ENCODE results near the gene NDUFAF3.

The NDUFAF3 gene, protein sequence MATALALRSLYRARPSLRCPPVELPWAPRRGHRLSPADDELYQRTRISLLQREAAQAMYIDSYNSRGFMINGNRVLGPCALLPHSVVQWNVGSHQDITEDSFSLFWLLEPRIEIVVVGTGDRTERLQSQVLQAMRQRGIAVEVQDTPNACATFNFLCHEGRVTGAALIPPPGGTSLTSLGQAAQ

DNA sequence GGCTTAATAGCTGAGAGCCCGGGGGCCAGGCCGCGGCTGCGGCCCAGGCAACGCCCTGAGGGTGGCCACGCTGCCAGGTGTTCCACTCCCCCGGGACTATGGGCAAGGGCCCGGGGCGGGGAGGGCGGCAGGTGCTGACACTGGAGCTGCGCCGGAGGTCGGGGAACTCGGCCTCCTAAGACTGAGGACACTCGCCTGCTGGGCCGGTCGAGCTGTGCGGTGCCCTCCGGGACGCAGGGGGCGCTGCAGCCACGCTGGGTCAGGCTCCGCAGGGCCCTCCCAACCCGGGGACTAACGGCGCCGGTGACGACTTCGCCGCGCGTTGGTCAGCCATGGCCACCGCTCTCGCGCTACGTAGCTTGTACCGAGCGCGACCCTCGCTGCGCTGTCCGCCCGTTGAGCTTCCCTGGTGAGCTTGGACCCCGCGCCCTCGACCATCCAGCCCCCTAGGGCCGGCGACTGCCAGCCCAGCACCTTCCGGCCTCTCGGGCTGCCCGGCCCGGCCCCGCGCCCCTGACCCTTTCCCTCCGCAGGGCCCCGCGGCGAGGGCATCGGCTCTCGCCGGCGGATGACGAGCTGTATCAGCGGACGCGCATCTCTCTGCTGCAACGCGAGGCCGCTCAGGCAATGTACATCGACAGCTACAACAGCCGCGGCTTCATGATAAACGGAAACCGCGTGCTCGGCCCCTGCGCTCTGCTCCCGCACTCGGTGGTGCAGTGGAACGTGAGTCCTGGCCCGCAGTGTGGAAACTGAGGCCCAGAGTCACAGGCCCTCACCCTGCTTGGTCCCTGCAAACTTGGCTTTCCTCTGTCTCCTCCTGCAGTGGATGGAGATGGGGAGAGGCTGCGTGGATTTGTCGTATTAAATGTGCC lies at the start of gene NDUFAF3:
Gene NDUFAF3 (plus strand): TSS at position 309 of the 875 bp plus-strand sequence. CDS start 24 bp downstream, at position 333.
- peak; percentile 90 for DNase-seq (ENCODE audit: low spot score)

DNA sequence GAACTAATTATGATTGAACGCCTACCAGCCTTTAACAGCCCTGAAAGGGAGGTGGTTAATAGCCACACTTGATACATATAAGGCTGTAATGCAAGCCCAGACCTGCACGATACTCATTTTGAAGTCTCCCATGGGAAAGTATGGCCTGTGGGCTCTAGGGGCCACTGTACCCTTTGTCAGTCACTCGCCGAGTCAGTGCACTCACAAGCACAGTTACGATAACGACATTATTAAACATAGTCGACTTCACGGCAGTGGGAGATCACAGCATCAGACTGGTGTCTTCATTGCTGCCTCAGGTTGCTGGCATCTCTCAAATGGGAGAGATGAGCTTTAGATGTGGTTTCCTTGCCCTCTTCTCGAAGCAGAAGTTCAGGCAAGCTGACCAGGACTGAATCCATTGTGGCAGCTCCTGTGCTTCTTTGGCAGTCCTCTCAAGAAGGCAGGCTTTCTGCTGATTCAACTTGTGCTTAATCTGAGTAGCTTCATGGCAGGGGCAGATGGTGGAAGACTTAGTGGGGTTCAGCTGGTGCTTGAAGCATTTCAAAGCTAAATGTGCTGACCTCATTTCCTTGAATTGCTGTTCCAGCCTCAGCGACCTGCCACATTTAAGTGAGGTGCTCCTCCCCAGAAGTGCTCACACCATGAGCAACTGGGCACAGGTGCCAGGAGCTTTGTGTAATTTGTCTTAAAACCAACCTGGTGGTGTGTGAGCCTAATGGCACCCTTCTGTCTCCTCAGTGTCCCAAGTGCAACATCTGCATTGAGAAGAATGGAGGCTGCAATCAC lies 47.7 kb upstream of the NDUFAF3 start:
- no peak for DNase-seq (ENCODE audit: low spot score)

DNA sequence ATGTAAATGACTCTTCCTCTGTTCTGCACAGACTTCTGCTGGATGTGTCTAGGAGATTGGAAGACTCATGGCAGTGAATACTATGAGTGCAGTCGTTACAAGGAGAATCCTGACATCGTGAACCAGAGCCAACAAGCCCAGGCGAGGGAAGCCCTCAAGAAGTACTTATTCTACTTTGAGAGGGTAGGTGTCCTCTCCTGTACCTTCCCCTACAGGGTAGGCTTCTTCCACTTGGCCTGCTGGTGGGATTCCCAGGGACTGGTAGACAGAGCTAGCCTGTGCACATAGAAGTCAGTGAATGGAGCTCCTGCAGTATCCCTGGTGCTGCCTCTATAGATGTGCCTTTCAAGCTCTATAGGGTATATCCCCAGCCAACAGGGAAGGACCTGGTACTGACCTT lies 42.5 kb upstream of the NDUFAF3 start:
- no peak for DNase-seq (ENCODE audit: low spot score)

DNA sequence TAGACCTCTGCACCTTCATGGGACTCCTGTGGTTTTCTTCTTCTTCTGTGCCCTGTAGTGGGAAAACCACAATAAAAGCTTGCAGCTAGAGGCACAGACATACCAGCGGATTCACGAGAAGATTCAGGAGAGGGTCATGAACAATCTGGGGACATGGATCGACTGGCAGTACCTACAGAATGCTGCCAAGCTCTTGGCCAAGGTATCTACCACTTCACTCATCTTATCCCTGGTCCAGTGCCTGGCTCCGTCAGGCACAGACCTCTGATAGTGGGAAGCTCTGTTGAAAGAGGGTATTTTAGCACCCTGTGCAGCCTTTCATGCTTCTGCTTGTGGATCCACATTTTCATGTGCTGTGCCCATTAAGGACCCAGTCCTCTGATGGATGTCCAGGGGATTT lies 41.6 kb upstream of the NDUFAF3 start:
- DNase-seq (ENCODE audit: low spot score), result no peak

DNA sequence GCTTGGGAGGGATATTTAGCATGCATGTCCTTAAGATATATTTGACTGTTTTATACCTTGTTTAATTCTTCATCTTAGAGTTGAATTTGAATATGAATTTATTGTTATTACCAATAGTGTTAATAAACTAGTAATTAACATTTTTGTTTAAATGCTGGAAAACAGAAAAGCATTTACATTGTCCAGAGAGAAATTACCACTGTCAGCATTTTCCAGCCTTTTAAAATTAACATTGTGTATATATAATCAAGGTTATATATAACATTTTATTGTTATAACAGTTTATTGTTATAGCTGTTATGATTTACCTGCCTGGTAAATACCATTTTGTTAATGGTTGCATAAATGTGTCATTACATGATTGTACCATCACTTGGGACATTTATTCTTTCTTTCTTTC lies 39.9 kb upstream of the NDUFAF3 start:
- no peak for DNase-seq (ENCODE audit: low spot score)

DNA sequence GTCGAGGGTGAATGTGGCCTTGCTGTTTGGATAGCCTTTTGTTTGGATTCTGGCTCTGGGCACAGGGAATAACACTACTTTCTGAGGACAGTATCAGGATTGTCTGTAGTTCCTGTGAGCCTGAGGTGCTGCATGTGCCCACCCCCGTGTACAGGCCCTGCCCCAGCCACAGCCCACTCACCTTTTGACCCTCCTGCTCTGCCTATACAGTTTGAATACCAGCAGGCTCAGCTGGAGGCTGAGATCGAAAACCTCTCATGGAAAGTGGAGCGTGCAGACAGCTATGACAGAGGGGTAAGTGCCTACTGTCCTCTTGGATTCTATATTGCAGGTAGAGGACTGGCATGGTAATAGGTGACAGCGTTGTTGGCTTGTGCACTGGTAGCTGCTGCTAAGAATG lies 39.2 kb upstream of the NDUFAF3 start:
- no peak for DNase-seq (ENCODE audit: low spot score)

DNA sequence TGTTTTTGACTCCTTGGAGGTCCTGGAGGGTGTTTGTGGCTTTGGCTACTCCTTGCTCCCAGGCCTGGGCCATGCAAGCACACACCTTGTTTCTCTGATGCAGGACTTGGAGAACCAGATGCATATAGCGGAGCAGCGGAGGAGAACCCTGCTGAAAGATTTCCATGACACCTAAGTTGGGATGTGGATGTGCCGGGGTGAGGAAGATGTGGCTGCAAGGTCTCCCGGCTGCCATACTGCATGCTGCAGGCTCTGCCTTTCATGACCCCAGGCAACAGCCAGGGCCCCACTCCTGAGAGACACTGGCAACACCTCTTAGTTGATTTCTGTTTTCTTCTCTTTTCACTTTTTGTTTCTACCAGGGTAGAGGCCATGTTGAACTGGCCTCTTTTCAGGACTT lies 38.8 kb upstream of the NDUFAF3 start:
- no peak for DNase-seq (ENCODE audit: low spot score)

DNA sequence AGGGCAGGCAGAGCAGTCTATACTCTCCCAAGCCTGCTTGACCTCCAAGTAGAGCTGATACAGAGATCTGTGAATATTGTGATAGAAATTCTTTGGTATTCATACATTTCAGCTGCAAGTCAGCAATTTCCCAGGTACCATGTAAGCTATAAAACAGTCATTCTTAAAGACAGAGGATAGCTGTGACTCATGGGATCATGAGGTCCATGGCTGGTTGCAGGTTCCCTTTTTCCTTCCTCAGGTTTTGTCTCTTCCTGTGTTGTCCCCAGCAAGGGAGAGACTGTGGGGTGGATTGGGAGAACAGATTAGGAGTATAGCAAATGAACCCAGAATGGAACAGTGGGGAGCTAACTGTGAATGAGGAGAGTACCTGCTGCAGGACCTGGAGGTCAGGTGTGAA lies 37.3 kb upstream of the NDUFAF3 start:
- DNase-seq (ENCODE audit: low spot score), result no peak

DNA sequence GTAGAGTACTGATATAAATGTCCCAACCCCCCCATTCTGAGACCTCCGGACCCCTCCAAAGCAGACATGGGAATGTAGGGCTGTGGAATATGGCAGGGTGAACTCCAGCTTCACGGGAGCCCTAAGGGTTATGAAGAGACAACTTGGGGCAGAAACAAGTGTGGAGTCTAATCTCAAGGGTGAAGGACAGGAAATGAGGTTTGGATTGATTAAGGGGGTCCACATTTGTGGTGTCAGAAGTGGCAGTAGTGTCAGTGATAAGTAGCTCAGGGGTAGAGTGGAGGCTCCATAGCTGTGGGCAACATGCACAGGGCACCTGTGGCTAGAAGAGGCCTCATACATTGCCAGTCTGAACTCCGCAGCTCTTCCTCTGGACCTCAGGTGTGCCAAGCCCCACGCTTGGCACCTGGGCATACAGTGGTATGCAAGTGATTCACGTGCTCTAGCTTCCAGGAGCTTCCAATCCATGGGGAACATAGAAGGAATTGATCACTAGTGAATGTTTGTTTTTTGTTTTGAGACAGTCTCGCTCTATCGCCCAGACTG lies 36.0 kb upstream of the NDUFAF3 start:
- DNase-seq (ENCODE audit: low spot score), result no peak

DNA sequence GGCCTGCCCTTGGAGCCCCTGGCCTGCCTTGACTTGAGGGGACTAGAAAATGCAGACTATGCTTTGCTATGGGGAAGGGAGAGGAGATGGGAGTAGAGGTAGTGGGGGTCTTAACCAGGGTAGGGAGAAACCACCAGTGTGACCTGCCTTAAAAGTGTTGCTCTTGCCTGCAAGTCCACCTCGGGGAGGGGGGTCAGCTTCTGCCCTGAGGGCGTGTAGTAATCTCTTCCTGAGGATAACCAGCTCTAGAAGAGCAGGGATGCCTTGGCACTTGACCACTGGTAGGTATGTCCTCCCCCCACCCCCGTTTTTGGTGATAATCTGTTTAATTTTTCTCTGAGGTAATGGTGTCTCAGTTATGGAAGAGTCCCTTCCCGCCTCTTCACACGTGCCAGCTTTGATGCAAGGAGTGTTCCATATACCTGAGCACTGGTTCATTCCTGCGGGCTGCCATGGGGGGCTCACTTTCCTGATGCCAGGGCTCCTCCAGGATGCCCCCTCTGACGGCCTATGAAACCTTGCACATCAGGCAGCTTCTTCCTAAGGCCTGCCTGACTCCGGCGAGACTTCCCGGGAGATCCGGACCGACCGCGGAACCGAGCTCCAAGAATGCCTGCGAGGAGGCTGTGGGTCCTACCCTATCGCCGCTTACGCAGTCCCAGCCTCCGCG lies 32.7 kb upstream of the NDUFAF3 start:
- DNase-seq (ENCODE audit: low spot score), result no peak

DNA sequence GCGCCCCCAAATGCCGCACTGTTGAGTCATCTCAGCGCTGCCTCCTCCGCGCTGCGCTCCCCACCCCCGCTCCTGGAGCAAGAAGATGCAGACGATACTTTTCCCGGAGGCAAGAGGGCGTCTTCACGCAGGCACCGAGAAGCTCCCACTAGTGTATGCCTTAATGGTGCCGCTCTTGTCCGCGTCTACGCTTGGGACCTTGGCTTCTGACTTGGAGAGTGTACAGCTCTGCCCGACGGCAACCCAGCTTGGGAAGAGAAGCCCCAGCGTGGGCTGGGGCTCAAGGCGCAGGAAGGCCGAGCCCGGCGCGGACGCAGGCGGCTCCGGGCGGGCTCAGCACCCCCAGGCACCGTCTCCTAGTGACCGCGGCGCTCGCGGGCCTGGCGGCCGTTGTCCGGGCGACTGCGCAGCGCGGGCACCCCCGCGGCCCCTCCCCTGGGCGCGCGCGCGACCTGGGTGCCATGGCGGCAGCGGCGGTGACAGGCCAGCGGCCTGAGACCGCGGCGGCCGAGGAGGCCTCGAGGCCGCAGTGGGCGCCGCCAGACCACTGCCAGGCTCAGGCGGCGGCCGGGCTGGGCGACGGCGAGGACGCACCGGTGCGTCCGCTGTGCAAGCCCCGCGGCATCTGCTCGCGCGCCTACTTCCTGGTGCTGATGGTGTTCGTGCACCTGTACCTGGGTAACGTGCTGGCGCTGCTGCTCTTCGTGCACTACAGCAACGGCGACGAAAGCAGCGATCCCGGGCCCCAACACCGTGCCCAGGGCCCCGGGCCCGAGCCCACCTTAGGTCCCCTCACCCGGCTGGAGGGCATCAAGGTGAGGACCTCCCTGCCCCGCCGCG lies 31.9 kb upstream of the NDUFAF3 start, which contains the start of gene P4HTM:
Gene P4HTM (plus strand): TSS at position 446 of the 840 bp plus-strand sequence. CDS start 16 bp downstream, at position 462.
- DNase-seq (ENCODE audit: low spot score), result peak; percentile 92

DNA sequence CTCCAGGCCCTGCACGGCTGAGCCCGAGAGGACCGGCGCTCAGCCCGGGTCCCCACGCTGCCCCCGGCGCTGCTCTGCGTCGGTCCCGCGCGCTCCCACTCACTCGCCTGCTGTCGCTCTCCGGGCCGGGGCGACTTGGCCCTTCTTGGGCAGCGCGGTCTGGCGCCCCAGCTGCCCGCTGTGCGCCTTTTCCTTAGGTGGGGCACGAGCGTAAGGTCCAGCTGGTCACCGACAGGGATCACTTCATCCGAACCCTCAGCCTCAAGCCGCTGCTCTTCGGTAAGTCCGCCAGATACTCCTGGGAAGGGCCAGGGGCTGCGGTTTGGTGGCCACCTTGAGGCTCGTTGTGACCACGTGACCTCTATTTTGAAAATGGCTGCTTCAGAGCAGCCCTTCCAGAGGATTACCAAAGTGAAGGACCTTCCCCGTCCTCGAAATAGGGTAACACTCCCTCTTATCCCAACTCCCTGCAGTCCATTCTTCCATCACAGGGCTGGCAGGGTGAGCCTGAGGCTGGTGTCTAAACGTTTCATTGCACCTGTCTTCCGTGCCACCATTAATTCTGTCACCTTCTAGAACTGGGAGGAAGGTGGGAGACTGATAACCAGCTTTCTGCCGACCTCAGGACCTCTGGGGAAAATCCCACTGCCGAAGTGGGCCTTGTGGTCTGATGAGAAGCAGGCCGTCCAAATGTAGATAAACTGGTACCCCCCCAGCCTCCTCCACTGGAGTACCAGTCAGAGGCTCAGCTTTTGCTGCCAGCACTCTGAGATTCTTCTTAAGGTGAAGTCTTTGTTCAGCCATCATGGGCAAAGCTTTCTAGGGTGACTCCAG lies 31.1 kb upstream of the NDUFAF3 start:
- DNase-seq (ENCODE audit: low spot score), result no peak

DNA sequence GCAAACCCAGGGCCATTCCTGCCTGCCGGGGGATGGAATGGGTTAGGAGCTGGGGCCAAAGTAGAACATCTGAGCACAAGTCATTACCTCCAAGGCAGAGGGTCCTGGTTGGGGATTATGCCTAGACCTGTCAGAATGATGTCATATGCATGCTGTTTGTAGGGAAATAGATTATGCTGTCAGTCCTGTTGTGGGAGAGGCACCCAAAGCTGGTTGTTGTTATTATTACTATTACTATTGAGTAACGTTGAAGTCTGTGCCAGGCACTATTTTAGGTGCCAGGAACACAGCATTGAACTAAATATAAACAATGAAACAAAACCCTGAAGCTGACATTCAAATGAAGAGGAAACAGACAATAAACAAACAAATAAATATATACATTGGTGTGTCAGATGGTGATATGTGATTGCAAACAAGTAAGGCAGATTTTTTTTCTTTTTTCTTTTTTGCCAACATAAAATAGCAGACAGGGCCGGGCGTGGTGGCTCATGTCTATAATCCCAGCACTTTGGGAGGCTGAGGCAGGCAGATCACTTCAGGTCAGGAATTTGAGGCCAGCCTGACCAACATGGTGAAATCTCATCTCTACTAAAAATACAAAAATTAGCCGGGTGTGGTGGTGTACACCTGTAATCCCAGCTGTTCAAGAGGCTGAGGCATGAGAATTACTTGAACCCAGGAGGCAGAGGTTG lies 29.9 kb upstream of the NDUFAF3 start:
- DNase-seq (ENCODE audit: low spot score), result no peak

DNA sequence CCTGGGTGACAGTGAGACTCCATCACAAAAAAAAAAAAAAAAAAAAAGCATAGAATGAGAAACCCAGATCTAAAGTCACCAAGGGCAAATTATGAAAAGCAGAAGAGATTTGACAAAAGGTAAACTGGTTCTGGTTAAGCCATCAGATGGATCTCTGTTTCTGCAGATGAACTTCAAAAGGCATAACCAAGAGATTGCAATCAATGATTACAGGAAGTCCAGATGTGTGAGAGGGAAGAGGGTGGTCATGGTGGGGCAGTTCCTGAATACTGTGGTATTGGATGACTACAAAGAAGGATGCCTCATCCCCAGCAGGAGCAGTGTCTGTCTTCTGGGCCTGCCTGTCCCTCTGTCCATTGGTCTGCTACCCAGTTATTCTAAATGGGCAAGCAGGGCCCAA lies 28.1 kb upstream of the NDUFAF3 start:
- DNase-seq (ENCODE audit: low spot score), result no peak

DNA sequence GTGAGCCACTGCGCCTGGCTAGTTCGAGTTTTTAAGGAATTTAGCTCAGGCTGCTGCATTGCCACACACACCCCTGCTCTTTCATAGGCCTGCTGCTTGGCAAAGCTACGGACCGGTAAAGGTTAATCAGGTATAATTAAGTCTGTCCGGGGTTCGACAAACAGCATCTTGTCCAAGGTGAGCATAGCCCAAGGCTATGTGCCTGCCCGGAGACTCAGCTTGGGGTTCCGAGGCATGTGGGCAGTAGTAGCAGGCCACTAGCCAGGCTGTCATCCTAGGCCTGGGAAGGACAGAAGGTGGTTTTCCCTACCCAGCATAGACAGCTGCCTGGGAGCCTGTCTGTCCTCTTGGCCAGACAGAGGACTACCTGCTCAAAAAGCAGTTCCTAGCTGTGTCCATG lies 25.3 kb upstream of the NDUFAF3 start:
- DNase-seq (ENCODE audit: low spot score), result no peak

DNA sequence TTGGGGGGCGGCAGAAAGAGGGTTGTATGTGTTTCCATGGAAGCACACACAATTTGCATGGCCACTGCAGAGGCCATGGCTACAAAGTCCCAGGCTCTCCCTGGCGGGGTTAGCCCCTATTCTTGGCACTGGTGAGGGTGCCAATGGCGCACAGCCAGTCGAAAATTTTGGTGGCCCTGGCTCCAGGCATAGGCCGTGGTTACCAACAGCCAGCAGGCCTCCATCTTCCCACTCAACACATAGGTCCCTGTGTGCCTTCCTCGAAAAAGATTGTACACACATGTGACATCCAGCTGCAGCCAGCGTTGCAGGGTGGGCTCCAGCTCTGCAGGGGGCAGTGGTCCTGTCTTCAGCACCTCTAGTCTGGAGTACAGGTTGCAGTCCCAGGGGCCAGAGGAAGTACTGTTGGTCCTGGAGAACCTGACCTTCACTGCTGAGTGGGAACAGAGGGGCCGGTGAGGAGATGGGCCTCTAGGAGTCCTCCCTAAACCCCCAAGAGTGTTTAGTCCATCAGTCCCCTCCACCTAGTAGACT lies 24.8 kb upstream of the NDUFAF3 start:
- no peak for DNase-seq (ENCODE audit: low spot score)

DNA sequence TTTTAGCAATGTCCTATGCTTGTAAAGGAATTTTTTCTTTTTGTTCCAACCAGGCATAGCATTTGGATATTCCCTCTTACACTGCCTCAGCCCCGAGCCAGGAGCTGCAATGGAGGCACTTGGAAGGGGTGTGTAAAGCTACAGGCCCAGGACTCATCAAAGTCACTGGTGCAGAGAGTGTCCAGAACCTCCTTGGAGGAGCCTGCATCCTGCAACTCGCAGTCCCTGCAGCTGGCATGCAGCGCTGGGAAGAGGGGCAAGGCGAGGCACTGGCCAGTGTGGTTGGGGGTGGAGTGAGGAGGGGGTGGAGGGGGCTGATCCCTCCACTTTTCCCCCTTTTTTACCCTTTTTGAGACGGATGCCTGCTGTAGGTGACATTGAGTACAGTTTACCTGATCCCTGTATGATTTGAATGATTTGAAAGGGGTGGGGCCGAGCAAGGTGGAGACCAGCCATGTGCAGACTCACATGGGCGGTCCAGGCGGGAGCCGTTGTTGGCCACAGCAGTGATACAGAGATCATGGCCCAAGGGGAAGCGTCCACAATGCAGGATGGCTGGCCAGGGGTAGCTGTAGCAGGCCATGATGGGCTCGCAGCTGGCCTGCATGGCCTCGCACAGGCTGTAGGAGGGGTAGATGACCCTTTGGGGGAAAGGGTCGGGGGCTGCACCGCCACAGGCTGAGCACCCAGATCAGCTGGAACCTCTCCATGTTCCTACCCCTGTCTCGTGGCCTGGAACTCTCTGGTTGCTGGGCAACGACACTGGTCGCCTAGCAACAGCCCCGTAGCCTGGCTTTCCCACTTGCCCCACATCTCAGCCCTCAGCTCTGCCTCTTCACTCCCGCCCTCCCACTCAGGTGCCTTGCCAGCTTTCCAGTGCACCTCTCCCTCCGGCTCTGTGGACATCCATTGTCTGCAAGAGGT lies 23.9 kb upstream of the NDUFAF3 start:
- DNase-seq (ENCODE audit: low spot score), result no peak
